Gastroesophageal sphincter (tissue), 3 donors: Measurements from ENCODE around the gene SCN4A.

Experiments used
- CTCF ChIP-seq, 4 experiments: fragments of 200-600 bp in 2 of 4; fragments of 450-650 bp in 2 of 4; sonication (generic) in 1 of 4; IDR thresholded peaks; one replicate each; pipeline ENCODE4 v1.5.1; 2017 to 2019; ENCODE audit warnings: antibody characterized with exemption in 4 of 4, mild to moderate bottlenecking in 2 of 4, moderate library complexity in 2 of 4
- EP300 ChIP-seq: sonication (generic); formaldehyde crosslinking; IDR thresholded peaks from one replicate; pipeline ENCODE4 v1.6.1; 2017; ENCODE audit warnings: antibody characterized with exemption, mild to moderate bottlenecking

GRCh38 chr17:63911041-63911635 lies 61.6 kb downstream of the SCN4A start, which contains the start of gene CSHL1:
- TF ChIP-seq EP300: no peak
- no peak for TF ChIP-seq CTCF (IDR thresholded peaks at IDR 0.05)
